NCI-H1105 (cell line): ENCODE data around the gene FILIP1L.
A peak's percentile ranks its signal among the peaks of the same experiment; 100 is the strongest.

Source experiments
- DNase-seq: peaks from one replicate; lab custom pipeline; 2025; lab: John Stamatoyannopoulos, UW

Gene FILIP1L

GRCh38 chr3:100125161-100125938 lies 11.0 kb upstream of the FILIP1L start:
- no peak for DNase-seq

GRCh38 chr3:100124201-100124761 lies 10.0 kb upstream of the FILIP1L start:
- DNase-seq, result no peak

GRCh38 chr3:100123112-100123511 lies 8.8 kb upstream of the FILIP1L start:
- no peak for DNase-seq

DNA sequence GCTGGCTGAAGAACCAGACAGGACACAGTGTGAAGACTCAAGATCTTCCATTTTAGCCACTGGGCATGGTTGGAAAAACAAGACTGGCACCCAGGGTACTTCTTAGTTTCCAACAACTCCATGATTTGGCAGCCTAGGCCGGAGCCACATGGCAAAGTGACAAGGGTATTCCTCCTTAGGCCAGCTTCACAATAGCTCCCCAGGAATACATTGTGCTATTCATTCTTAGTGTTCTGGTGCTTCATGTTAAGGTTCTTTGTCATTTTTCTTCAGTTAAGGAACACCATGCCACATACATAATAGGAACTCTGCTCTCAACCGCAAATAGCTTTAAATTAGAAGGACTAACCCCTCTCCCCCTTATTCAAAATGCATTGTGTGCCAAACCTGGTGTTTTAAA lies 8.0 kb upstream of the FILIP1L start:
- DNase-seq, result no peak

DNA sequence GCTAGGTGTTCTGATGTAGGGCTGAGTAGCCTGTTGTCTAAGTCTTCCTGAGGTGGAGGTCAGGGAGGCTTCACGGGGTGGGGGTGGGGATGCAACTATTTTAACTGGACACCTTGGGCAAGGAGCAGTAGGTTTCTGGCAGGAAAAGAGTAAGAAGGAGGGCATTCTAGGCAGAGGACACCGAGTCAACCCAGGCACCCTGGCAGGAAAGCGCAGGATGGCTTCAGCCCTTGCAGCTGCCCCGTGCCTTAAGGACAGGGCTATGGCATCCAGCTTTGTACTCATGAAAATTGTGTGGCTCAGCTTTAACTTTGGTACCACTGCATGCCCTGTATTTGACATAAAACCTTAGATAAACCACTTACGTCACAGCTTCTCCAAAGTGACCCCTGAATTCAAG lies 6.4 kb upstream of the FILIP1L start:
- no peak for DNase-seq

DNA sequence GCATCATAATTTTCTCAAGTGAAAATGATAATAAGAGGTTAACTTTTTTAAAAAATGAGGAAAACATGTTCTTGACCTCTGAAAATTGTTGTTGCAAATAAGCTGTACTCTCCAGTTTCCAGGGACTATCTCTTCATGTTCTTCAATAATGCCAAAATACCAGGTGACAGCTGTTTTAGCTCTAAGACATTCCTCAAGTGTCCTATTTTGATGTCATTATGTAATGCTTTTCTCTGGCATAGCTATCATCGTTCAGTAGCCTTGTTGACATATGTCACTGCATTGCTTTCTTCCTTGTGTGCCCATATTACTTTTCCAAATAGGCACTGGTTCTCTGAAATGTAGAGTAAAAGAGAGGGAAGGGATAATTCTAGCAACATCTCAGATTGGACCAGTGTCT lies 5.7 kb upstream of the FILIP1L start:
- no peak for DNase-seq

GRCh38 chr3:100117093-100117492 lies 2.8 kb upstream of the FILIP1L start:
- no peak for DNase-seq

DNA sequence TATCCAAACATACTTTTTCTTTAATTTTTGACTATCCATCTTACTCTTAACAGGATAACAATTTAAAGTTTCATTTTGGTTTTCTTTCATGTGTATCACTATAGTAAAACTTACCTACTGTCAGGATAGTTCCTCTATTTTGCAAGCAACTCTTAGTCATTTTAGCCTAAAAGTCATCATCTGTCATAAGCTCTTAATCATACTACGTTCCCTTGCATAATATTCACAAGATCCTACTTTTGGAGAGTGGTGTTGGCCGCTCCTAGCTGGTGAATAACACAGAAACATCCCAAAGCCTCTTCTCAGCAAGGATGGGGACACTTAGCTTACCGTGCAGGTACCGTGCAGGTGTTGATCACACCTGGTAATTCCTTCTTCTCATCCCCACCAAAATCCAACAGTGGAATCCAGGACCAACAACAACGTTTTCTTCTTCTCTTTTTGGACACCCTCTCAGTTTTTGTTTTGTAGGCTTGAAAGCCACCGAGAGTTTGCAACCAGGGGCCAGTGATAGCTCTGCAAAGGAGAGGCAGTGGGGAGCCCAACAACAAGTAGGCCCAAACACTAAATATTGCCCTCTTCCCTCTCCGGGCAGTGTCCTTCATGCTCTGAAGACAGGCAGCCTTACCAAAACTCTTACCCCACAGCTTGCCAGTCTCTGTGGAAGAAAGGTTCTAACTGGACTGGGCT lies 433 bp downstream of the FILIP1L start:
- no peak for DNase-seq

DNA sequence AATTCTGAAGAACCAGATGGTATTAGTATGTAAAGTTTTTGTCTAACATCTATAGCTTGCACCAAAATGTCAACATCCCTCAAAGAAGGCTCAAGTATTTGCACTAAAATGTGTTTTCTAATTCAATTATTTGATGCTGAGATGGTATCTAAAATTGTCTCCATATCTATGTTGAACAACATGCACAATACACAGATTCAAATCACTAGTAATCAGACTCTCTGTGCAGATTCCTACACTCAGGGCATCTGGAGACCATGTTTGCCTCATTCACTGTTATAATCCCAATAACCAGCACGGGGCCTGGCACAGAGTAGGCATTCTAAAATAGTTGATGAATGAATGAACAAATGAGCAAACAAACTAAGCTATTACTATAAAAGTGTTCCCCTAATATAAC lies 2.6 kb downstream of the FILIP1L start:
- no peak for DNase-seq

DNA sequence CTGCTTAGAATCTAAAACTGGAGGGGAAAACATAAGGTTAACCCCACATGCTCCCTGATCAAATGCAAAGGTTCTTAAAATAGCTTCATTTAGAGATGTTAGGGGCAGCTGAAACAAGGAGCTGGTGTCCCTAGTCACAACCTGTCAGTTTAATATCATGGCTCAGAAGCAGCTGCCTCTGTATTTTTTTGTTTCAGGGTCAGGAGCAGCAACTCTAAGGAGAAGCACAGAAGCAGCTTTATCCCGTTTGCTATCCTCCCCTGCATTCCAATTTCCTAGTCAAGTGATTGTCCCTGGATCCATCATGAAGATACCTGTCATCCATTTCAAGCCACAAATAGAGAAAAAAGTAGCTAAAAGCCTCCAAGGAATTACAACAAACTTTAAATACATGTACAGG lies 4.1 kb downstream of the FILIP1L start:
- no peak for DNase-seq

- DNase-seq, result no peak
Observed at GRCh38 chr3:100108464-100109079, 5.7 kb downstream of the FILIP1L start.

- DNase-seq, result no peak
Observed at GRCh38 chr3:100107221-100107814, 7.0 kb downstream of the FILIP1L start.

GRCh38 chr3:100106531-100107141 lies 7.7 kb downstream of the FILIP1L start:
- DNase-seq, result no peak

- DNase-seq, result peak; percentile 46
Observed at GRCh38 chr3:100106094-100106493, 8.2 kb downstream of the FILIP1L start.

DNA sequence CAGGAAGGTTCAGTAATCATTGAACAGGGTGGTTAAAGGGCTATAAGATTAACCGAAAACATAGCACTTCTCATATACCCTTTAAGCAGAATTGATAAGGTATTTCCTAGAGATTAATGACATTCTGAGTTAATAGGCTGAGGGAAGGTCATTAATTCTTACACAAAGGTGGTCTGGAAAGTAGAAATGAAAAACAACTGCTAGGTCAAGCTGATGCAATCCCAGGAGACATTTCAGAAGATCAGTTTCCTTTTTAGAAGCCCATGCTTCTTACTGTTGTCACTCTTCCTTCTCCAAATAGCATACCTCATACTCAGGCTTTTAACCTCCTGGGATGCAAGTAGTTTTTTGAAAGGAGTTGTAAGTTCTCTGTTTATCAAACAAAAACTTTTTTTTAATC lies 8.8 kb downstream of the FILIP1L start:
- DNase-seq, result no peak

- no peak for DNase-seq
Observed at GRCh38 chr3:100104817-100105413, 9.4 kb downstream of the FILIP1L start.

GRCh38 chr3:100104442-100104798 lies 9.9 kb downstream of the FILIP1L start:
- DNase-seq, result no peak

DNA sequence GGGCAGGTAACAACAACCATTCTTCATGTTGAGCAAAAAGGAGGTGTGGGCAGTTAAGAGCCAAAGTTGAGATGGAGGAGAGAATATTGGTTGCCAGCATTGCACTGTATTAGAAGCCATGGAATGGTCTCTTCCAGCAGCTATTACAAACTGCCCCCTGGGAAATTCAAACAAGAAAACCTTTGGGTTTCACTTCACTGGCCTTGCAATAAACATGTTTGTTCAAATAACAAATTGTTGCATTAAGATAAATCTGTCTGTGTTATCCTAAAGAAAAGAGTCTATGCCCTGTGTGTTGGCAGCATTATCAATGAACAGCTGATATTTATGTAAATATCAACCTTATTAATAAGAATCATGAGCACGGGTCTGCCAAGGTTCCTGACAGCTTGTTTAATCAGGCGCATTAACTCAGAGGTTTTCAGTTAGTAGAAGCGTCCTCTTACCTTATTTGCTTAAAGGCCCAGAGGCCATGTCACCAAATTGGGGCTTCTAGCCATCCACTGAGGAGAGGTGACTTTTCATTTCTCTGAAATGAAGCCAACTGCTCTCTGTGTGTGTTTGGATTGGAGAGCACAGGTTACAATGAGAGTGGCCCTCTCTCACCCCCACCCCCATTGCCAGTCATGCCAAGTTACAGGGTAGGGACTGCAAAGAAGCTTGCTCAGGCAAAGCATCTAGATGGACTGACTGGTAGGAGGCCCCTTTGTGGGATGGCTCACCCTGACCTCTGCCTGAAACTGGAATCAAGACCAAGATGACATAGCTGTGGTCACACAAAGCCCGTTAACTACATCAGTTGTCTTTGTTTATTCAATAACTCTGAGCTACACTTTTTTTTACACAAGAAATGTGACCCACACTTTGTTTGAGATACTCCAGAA lies 10.5 kb downstream of the FILIP1L start:
- peak; percentile 28 for DNase-seq

DNA sequence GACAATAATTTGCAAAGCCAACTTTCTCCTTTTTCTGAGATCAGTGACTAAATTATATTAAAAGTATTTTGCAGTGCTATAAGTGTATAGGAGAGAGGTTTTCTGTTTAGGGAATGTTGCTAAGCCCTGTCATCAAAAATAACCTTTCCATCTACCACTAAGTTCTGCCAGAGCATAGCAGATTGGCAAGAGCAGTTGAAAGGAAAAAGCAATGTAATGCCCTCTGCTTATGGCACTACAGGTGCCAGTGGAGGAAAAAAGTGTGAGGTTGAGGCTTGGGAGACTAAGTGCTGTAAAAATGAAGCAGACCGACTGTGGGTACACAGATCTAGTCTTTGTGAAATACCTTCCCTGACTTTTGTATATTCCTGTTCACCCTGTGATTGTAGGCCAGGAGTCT lies 11.5 kb downstream of the FILIP1L start:
- no peak for DNase-seq

DNA sequence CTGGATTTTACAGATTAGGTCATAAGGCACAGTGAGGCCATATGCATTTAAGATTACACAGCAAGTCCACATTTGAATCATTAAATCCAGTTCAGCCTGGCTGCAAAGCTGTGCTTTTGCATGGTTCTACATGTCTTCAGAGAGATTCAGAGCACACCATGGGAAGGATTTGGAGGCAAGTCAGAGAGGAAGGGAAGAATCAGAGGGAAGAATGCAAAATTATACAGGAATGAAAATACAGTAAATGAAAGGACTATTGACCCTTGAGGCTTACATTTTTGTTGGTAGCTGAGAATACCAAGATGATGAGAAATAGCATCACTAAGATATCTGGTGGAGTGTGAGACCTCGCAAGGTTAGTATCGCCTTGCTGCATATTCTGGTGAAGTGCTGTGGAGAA lies 13.9 kb downstream of the FILIP1L start:
- no peak for DNase-seq

GRCh38 chr3:100099621-100100020 lies 14.7 kb downstream of the FILIP1L start:
- no peak for DNase-seq
